ENCODE measurements around the gene IPPK.
"Not testable (repeated sequence)": the region's sequence is repeated elsewhere in the genome, so short reads cannot be mapped to it uniquely, and the experiment has no call there.

IPPK gene

DNA sequence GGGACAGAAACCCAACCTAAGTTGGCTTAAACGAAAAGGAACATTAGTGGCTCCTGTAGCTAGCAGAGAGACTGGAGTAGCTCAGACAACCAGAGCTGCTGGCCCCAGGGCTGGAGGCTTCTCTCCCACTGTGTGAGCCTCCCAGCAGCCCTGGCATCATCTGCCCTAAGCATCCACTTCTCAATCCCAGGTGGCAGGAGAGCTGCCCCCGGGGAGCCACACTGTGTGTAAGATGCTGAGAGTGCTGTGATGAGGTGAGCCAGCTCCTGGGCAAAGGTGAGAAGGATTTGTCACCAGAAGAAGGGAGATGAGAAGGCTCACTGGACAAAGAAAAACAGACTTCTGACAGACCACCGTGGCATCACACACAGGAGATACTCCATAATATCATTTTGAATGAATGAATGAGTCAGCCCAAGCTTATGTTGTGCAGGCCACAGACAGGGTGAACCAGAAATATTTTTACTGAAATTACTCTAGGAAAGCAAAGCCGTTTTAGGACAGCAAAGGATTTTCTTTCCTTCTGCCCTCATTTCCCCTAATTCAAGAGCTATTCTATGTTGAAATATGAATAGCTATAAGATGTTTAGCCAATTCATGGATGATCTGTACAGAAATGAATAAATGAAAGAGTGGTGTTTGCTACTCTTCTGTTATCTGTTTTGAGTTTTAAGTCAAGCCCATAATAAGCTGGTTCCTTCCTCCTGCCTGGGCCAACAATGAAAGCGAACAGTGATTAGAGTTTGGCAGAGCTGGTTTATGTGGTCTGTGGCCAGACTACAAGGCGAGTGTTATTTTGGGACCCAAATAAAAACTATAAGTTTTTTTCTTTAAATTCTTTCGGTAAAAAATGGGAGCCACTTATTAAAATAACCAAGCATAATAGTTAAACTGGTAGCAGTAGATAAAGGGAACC, 76.7 kb downstream of the IPPK start:
- DNase-seq (ENCODE audit: low read depth): no peak
- H3K4me3 ChIP-seq (ENCODE audit: low read depth, low read length): no peak overlapping the region
- TF ChIP-seq CTCF (IDR thresholded peaks at IDR 0.05; ENCODE audit: low read depth, low read length, missing control alignments): no peak

- TF ChIP-seq CTCF (IDR thresholded peaks at IDR 0.05; ENCODE audit: low read depth, low read length, missing control alignments): no peak
- DNase-seq (ENCODE audit: low read depth): no peak
- H3K4me3 ChIP-seq (ENCODE audit: low read depth, low read length): no peak overlapping the region
Observed at GRCh38 chr9:92592537-92592936, 77.4 kb downstream of the IPPK start.

GRCh38 chr9:92590377-92590776, 79.6 kb downstream of the IPPK start:
- no peak for TF ChIP-seq CTCF (IDR thresholded peaks at IDR 0.05; ENCODE audit: low read depth, low read length, missing control alignments)
- DNase-seq (ENCODE audit: low read depth): no peak
- H3K4me3 ChIP-seq (ENCODE audit: low read depth, low read length): no peak overlapping the region

- no peak for DNase-seq (ENCODE audit: low read depth)
- TF ChIP-seq CTCF (IDR thresholded peaks at IDR 0.05; ENCODE audit: low read depth, low read length, missing control alignments): no peak
- no peak overlapping the region for H3K4me3 ChIP-seq (ENCODE audit: low read depth, low read length)
Observed at GRCh38 chr9:92589923-92590322, 80.0 kb downstream of the IPPK start.

- no peak for TF ChIP-seq CTCF (IDR thresholded peaks at IDR 0.05; ENCODE audit: low read depth, low read length, missing control alignments)
- no peak for DNase-seq (ENCODE audit: low read depth)
- H3K4me3 ChIP-seq (ENCODE audit: low read depth, low read length): no peak overlapping the region
Observed at GRCh38 chr9:92576175-92576574, 93.8 kb downstream of the IPPK start.

DNA sequence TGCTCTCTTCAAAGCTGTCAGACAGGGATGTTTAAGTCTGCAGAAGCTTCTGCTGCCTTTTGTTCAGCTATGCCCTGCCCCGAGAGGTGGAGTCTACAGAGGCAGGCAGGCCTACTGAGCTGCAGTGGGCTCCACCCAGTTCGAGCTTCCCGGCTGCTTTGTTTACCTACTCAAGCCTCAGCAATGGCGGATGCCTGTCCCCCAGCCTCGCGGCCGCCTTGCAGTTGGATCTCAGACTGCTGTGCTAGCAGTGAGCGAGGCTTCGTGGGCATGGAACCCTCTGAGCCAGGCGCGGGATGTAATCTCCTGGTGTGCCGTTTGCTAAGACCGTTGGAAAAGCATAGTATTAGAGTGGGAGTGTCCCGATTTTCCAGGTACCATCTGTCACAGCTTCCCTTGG, 96.3 kb downstream of the IPPK start:
- not testable (repeated sequence) for H3K4me3 ChIP-seq (ENCODE audit: low read depth, low read length); DNase-seq (ENCODE audit: low read depth)

GRCh38 chr9:92571871-92572270, 98.1 kb downstream of the IPPK start:
- not testable (repeated sequence) for H3K4me3 ChIP-seq (ENCODE audit: low read depth, low read length); DNase-seq (ENCODE audit: low read depth)

DNA sequence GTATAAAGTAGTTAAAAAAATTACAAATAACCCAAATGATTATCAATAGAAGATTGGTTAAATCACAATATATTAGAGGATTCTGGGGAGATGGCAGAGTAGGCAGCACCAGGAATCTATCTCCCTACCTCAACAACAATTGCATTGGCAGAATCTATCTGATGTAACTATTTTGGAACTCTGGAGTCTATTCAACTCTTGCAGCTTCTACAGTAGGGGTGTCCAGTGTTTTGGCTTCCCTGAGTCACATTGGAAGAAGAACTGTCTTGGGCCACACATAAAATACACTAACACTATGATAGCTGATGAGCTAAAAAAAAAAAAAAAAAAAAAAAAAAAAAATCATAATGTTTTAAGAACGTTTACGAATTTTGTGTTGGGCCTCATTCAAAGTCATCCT, 104.9 kb downstream of the IPPK start:
- DNase-seq (ENCODE audit: low read depth): no peak
- TF ChIP-seq CTCF (IDR thresholded peaks at IDR 0.05; ENCODE audit: low read depth, low read length, missing control alignments): no peak
- no peak overlapping the region for H3K4me3 ChIP-seq (ENCODE audit: low read depth, low read length)
